H1 (cell line): ENCODE measurements around the gene C2CD4B. TPM values are rescaled to one million over a fixed set of nuclear protein-coding genes. Genes with fewer than 3 reads are reported as not detected.

ENCODE experiments used
- CTCF ChIA-PET: fragments of 300-600 bp; sonication (Branson Sonifier 250); formaldehyde crosslinking; loops from one replicate; lab custom pipeline; 2021; ENCODE audit not compliant: partially characterized antibody; lab: Charles Lee
- POLR2A ChIA-PET: fragments of 300-600 bp; sonication (Branson Sonifier 250); formaldehyde crosslinking; loops from one replicate; lab custom pipeline; 2021; ENCODE audit warnings: inconsistent platforms; ENCODE audit not compliant: partially characterized antibody; lab: Charles Lee
- DNase-seq, 2 experiments: peaks; one replicate each; pipeline versions ENCODE4 v3.0.0 to v3.0.0-alpha.2; 2010 to 2022; ENCODE audit warnings: low spot score in 2 of 2, low read depth in 1 of 2, mixed read lengths in 1 of 2
- FAIRE-seq: peaks from 2 replicates; lab custom pipeline; 2011; peaks lifted over from hg19 to GRCh38; lab: Jason Lieb, UNC
- H2AFZ ChIP-seq: 2 replicates; pipeline ENCODE4 v1.8.1; 2012; ENCODE audit warnings: low read length, inconsistent platforms
- H2AK5ac ChIP-seq: 2 replicates; pipeline ENCODE4 v1.6.1; 2013; ENCODE audit warnings: low read depth, low read length
- H2BK120ac ChIP-seq: replicated peaks from 2 replicates; pipeline ENCODE3; 2013; ENCODE audit warnings: low read depth, low read length, inconsistent platforms
- H2BK12ac ChIP-seq: 2 replicates; pipeline ENCODE4 v1.6.1; 2013; ENCODE audit warnings: low read depth, low read length
- H2BK15ac ChIP-seq: 2 replicates; pipeline ENCODE4 v1.6.1; 2013; ENCODE audit warnings: low read length
- H2BK20ac ChIP-seq: 2 replicates; pipeline ENCODE4 v1.6.1; 2013; ENCODE audit warnings: low read length
- H2BK5ac ChIP-seq: 2 replicates; pipeline ENCODE4 v1.6.1; 2013; ENCODE audit warnings: low read depth, low read length
- H3K14ac ChIP-seq: 2 replicates; pipeline ENCODE4 v1.6.1; 2013; ENCODE audit warnings: inconsistent platforms; ENCODE audit not compliant: insufficient read length
- H3K18ac ChIP-seq: 2 replicates; pipeline ENCODE4 v1.6.1; 2013; ENCODE audit warnings: low read length; ENCODE audit errors: extremely low read depth
- H3K23ac ChIP-seq: 2 replicates; pipeline ENCODE4 v1.6.1; 2013; ENCODE audit warnings: inconsistent platforms; ENCODE audit not compliant: insufficient read length
- H3K23me2 ChIP-seq: 2 replicates; pipeline ENCODE4 v1.6.1; 2013; ENCODE audit warnings: low read depth, low read length
- H3K27ac ChIP-seq: 2 replicates; pipeline ENCODE4 v1.6.1; 2011; ENCODE audit warnings: low read depth, low read length, inconsistent platforms
- H3K27me3 ChIP-seq, 4 experiments: replicated peaks in 1 of 4; 1 replicate in 1 of 4; 2 replicates in 3 of 4; pipeline versions ENCODE4 v1.6.1 to v1.8.1; 2011 to 2013; ENCODE audit warnings: low read length in 3 of 4, mild to moderate bottlenecking in 3 of 4, inconsistent platforms in 2 of 4, mixed read lengths in 2 of 4, moderate library complexity in 1 of 4; ENCODE audit not compliant: control insufficient read depth in 3 of 4, insufficient read depth in 3 of 4; ENCODE audit errors: extremely low read depth in 1 of 4
- H3K36me3 ChIP-seq, 4 experiments: 2 replicates each; pipeline versions ENCODE4 v1.6.1 to v1.8.1; 2011 to 2013; ENCODE audit warnings: mild to moderate bottlenecking in 4 of 4, low read length in 3 of 4, moderate library complexity in 2 of 4, control low read depth in 1 of 4, inconsistent platforms in 1 of 4; ENCODE audit not compliant: insufficient read depth in 4 of 4, control insufficient read depth in 2 of 4
- H3K4ac ChIP-seq: replicated peaks from 2 replicates; pipeline ENCODE3; 2013; ENCODE audit warnings: low read length, low read depth, mixed read lengths, inconsistent platforms; ENCODE audit not compliant: insufficient read length
- H3K4me1 ChIP-seq, 4 experiments: replicated peaks in 1 of 4; 1 replicate in 1 of 4; 2 replicates in 3 of 4; pipeline versions ENCODE4 v1.6.1 to v1.8.1; 2011 to 2013; ENCODE audit warnings: low read length in 3 of 4, inconsistent platforms in 2 of 4, mixed read lengths in 1 of 4; ENCODE audit not compliant: insufficient read depth in 4 of 4, control insufficient read depth in 3 of 4
- H3K4me2 ChIP-seq, 2 experiments: 2 replicates each; pipeline versions ENCODE4 v1.6.1 to v1.8.1; 2011 to 2013; ENCODE audit warnings: low read depth in 2 of 2, low read length in 2 of 2, control low read depth in 1 of 2, inconsistent platforms in 1 of 2, mild to moderate bottlenecking in 1 of 2; ENCODE audit not compliant: insufficient read depth in 1 of 2
- H3K4me3 ChIP-seq, 4 experiments: fragments of 200-600, 300-600 bp in 1 of 4; sonication (generic), shearing (Covaris generic), sonication (Bioruptor Twin) in 1 of 4; 2 replicates each; pipeline versions ENCODE4 v1.5.1 to v1.8.1; 2011 to 2016; ENCODE audit warnings: low read length in 4 of 4, low read depth in 3 of 4, control low read depth in 2 of 4, inconsistent platforms in 2 of 4, mild to moderate bottlenecking in 2 of 4, mixed read lengths in 1 of 4, moderate library complexity in 1 of 4; ENCODE audit not compliant: insufficient read depth in 2 of 4; ENCODE audit errors: extremely low read depth in 1 of 4
- H3K56ac ChIP-seq: replicated peaks from 2 replicates; pipeline ENCODE3; 2013; ENCODE audit warnings: low read depth, mild to moderate bottlenecking, mixed read lengths, low read length, inconsistent platforms; ENCODE audit not compliant: insufficient read length
- H3K79me1 ChIP-seq: 2 replicates; pipeline ENCODE4 v1.6.1; 2013; ENCODE audit warnings: low read depth, low read length, control low read depth
- H3K79me2 ChIP-seq, 2 experiments: 2 replicates each; pipeline versions ENCODE4 v1.6.1 to v1.8.1; 2012 to 2013; ENCODE audit warnings: low read length in 2 of 2, mild to moderate bottlenecking in 2 of 2, inconsistent platforms in 1 of 2; ENCODE audit not compliant: insufficient read depth in 2 of 2, control insufficient read depth in 1 of 2
- H3K9ac ChIP-seq, 4 experiments: replicated peaks in 1 of 4; 1 replicate in 1 of 4; 2 replicates in 3 of 4; pipeline versions ENCODE4 v1.6.1 to v1.8.1; 2011 to 2013; ENCODE audit warnings: low read depth in 3 of 4, low read length in 3 of 4, control low read depth in 2 of 4, mild to moderate bottlenecking in 2 of 4, moderate library complexity in 2 of 4, inconsistent platforms in 1 of 4; ENCODE audit errors: extremely low read depth in 1 of 4
- H3K9me3 ChIP-seq, 2 experiments: 2 replicates each; pipeline versions ENCODE4 v1.6.1 to v1.8.1; 2012 to 2013; ENCODE audit warnings: mild to moderate bottlenecking in 2 of 2, moderate library complexity in 2 of 2, control low read depth in 1 of 2, inconsistent platforms in 1 of 2, low read depth in 1 of 2, low read length in 1 of 2, mixed read lengths in 1 of 2; ENCODE audit not compliant: insufficient read depth in 2 of 2
- H4K20me1 ChIP-seq, 2 experiments: replicated peaks in 1 of 2; 2 replicates each; pipeline versions ENCODE3 to v1.8.1; 2011 to 2013; ENCODE audit warnings: inconsistent platforms in 2 of 2, low read length in 2 of 2, mild to moderate bottlenecking in 1 of 2; ENCODE audit not compliant: insufficient read depth in 2 of 2, control insufficient read depth in 1 of 2
- H4K5ac ChIP-seq: 2 replicates; pipeline ENCODE4 v1.6.1; 2013; ENCODE audit warnings: low read length, low read depth, mixed read lengths, inconsistent platforms; ENCODE audit not compliant: insufficient read length
- H4K8ac ChIP-seq: 2 replicates; pipeline ENCODE4 v1.8.0; 2013; ENCODE audit warnings: mild to moderate bottlenecking, moderate library complexity, low read length, inconsistent platforms; ENCODE audit not compliant: insufficient read depth; ENCODE audit errors: extremely low read depth
- H4K91ac ChIP-seq: replicated peaks from 2 replicates; pipeline ENCODE3; 2013; ENCODE audit warnings: low read length, mixed read lengths, inconsistent platforms; ENCODE audit not compliant: insufficient read length
- SP2 ChIP-seq: IDR thresholded peaks from 2 replicates; pipeline ENCODE4 v1.6.1; 2012; ENCODE audit warnings: mild to moderate bottlenecking, low read length, inconsistent platforms
- WGBS, 2 experiments: shearing (Covaris generic) in 1 of 2; methylation state at CpG; one replicate each; pipeline versions ENCODE4 v1.1.6 to v1.1.7; 2013 to 2015; ENCODE audit warnings: low lambda C conversion rate in 2 of 2, mixed read lengths in 2 of 2, inconsistent platforms in 1 of 2, low coverage in 1 of 2, missing lambda C conversion rate in 1 of 2; ENCODE audit not compliant: insufficient replicate concordance in 2 of 2, insufficient coverage in 1 of 2, insufficient read length in 1 of 2; ENCODE audit errors: extremely low coverage in 1 of 2, missing lambda C conversion rate in 1 of 2; 5-methylcytosine and 5-hydroxymethylcytosine counted together
- polyA plus RNA-seq, 7 experiments: library from polyadenylated mRNA; depleted of rRNA in 3 of 7; stranded (reverse) in 5 of 7; unstranded in 2 of 7; fragments of >200 nt in 5 of 7; fragments of 200-250 nt in 2 of 7; gene quantifications; 1 replicate in 5 of 7; 2 replicates in 1 of 7; 4 replicates in 1 of 7; pipeline versions ENCODE4 v1.2.1 to v1.2.3, GENCODE V29; 2011 to 2013; ENCODE audit warnings: missing spikeins in 2 of 7, mixed read lengths in 2 of 7
- total RNA-seq: library from RNA; stranded (reverse); fragmentation: NEBNext Ultra II Directional; extraction: Animal tissue kit (Norgen Biotek cat#: 25700); gene quantifications from 2 replicates; pipeline ENCODE4 v1.2.1, GENCODE V29; 2021

The C2CD4B gene
- total and polyA plus RNA-seq, 2 of the 8 experiments (the other 6 are each of a cell fraction or from before 2014, with no cell fraction given) = 0.12 to 0.73 TPM

GRCh38 chr15:62187425-62187824, 22.3 kb upstream of the C2CD4B start:
- H3K18ac ChIP-seq = no peak overlapping the region
- no peak overlapping the region for H2BK5ac ChIP-seq
- H3K14ac ChIP-seq = no peak overlapping the region
- no peaks in the 10 kb centered on the region for H3K27me3 ChIP-seq
- no peak overlapping the region for H3K27ac ChIP-seq
- H3K56ac ChIP-seq = no peak overlapping the region
- no peak overlapping the region for H3K23ac ChIP-seq
- no peak overlapping the region for H2BK15ac ChIP-seq
- no peak overlapping the region for H3K9ac ChIP-seq
- no peak overlapping the region for H4K5ac ChIP-seq
- ChIA-PET POLR2A (interaction anchor here (0.9 kb wide), 1 partner anchor 22 kb away, joined by 3 read pairs; the partner anchor contains the start of gene C2CD4B), CTCF (interaction anchor here (1.0 to 1.3 kb wide), 2 partner anchors 22 to 34 kb away, joined by 3 read pairs; partner anchors contain the start of gene C2CD4B)
- DNase-seq (no peak), FAIRE-seq (no peak)
- no peak overlapping the region for H2BK12ac ChIP-seq
- H2AK5ac ChIP-seq = no peak overlapping the region
- H3K23me2 ChIP-seq = no peaks in the 10 kb centered on the region; the same call in 1 of the 2 replicates
- no peaks in the 10 kb centered on the region for H4K20me1 ChIP-seq
- H3K4me2 ChIP-seq = no peak overlapping the region
- no peak overlapping the region for H2BK20ac ChIP-seq
- no peak overlapping the region for H2AFZ ChIP-seq
- no peak overlapping the region for H4K91ac ChIP-seq
- H4K8ac ChIP-seq = no peak overlapping the region
- no peaks in the 10 kb centered on the region for H3K4me1 ChIP-seq
- H3K9me3 ChIP-seq = peaks cover 0 to 8% of the 10 kb centered on the region in 2 experiments; a peak in 1 of 4 replicates
- H3K36me3 ChIP-seq = no peaks in the 10 kb centered on the region
- no peak overlapping the region for H2BK120ac ChIP-seq
- 87% methylated on average over 5 of the region's 5 CpGs; no CpG with 5 or more reads in 1 of the 2 experiments for WGBS, 2 experiments
- no peak overlapping the region for H3K4me3 ChIP-seq
- no peaks in the 10 kb centered on the region for H3K79me1 ChIP-seq
- H3K4ac ChIP-seq = no peak overlapping the region
- H3K79me2 ChIP-seq = no peaks in the 10 kb centered on the region
- no peak for TF ChIP-seq SP2
